ENCODE data around the gene MDM4.
A peak's percentile ranks its signal among the peaks of the same experiment; 100 is the strongest.
"Not testable (repeated sequence)": the region's sequence is repeated elsewhere in the genome, so short reads cannot be mapped to it uniquely, and the experiment has no call there.

The MDM4 gene

DNA sequence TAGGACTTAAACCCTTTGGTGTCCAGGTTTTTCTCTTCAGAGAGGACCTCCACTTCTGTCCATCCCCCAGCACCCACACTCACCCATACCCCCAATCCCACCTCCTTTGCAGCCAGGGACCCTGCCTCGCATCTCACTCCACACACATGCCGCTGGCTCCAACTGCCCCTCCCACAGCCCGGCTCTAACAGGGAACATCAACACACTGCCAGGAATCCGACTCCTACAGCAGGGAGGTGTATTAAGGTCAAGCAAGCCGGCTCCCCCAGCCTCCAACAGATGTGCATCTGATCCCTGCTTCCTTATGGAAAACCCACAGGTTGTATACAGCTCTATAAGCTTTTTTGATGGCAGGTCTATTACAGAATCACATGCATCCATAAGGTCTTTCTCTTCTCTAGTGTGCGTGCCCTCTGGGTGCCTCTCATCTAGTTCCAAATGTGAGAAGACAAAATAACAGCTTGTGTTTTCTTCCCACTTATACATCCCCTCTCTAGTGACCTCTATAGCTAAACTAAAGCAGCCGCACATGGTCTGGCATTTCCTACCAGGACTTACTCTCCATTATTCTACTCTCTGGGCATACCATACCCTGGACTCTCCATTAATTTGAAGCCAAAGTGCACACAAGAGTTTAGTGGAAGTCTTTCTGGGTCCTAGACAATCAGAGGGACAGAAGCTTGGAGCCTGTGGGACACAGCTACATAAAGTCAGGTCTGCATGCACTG is 37.9 kb upstream of the MDM4 start:
- Histone ChIP-seq H3K27me3 (ENCODE audit: insufficient read depth, low read length) (no peaks in the 10 kb centered on the region), H3K9me3 (ENCODE audit: low read length) (peaks cover 3% of the 10 kb centered on the region), H3K4me3 (ENCODE audit: low read length) (no peak overlapping the region), H3K36me3 (ENCODE audit: insufficient read depth, low read length) (peaks cover 13% of the 10 kb centered on the region), H2AFZ (ENCODE audit: low read depth, low read length) (no peak overlapping the region), H3K4me1 (ENCODE audit: insufficient read depth, low read length) (peaks cover 10% of the 10 kb centered on the region)

DNA sequence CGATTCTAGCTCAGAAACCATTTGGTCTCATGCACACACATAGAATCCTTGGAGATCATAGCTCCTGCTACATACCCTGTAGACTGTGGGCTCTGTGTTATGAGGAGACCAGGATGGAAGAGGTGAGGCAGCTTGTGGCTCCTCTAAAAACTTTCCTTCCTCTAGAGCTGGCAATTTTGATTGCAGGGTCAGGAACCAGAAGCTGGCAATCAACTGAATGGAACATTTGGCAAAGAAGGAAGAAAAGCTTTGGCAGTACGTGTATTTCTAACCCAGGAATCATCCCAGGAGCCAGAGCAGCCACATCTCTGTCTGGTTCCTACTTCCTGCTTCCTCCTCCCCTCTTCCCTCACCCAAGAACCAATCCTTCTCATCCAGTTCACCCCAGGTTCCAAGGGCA is 37.3 kb upstream of the MDM4 start:
- H3K4me1 ChIP-seq (ENCODE audit: insufficient read depth, low read length) = peaks cover 10% of the 10 kb centered on the region
- peaks cover 3% of the 10 kb centered on the region for H3K9me3 ChIP-seq (ENCODE audit: low read length)

DNA sequence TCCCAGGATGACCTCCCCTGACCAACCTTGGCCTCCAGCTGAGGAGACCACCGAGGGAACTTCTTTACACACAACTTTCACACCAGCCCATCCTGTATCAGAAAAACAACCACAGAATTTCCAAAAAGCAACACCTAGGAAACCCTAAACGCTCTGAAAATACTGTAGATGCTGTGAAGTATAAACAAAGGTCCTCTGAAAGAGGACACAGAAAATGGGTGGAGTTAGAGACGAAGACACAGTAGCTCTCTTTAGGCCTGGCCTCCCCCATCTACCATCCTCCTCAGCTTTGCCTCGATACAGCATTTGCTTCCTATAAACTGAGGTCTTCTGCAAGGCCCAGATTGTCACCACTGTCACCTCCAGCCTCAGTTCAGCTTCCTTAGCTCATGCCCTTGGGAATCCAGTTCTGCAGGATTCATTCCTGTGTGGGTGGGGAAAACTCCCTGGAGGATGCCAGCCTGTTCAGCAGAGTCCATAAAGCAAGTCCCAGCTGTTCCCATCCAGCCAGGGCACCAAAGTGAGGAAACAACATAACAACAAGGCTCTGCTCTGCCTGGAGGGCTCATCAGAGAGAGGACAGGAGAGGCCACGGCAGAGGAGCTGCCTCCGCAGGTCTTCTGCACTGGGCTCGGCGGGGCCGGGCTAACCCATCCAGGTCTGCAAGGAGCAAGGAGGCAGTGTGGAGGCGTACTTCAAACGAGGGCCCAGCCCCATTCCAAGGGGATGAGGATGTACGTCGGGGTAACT is 36.6 kb upstream of the MDM4 start:
- Histone ChIP-seq H3K27me3 (ENCODE audit: insufficient read depth, low read length) (no peaks in the 10 kb centered on the region), H3K4me1 (ENCODE audit: insufficient read depth, low read length) (peaks cover 10% of the 10 kb centered on the region), H3K4me3 (ENCODE audit: low read length) (no peak overlapping the region), H3K9me3 (ENCODE audit: low read length) (peaks cover 2% of the 10 kb centered on the region), H2AFZ (ENCODE audit: low read depth, low read length) (no peak overlapping the region), H3K36me3 (ENCODE audit: insufficient read depth, low read length) (peaks cover 15% of the 10 kb centered on the region)

More for the DNA sequence above, 37.3 kb upstream of the MDM4 start:
- Histone ChIP-seq H3K27me3 (ENCODE audit: insufficient read depth, low read length) (no peaks in the 10 kb centered on the region), H3K4me3 (ENCODE audit: low read length) (no peak overlapping the region), H3K36me3 (ENCODE audit: insufficient read depth, low read length) (peaks cover 13% of the 10 kb centered on the region), H2AFZ (ENCODE audit: low read depth, low read length) (no peak overlapping the region)

GRCh38 chr1:204480515-204480914 is 35.7 kb upstream of the MDM4 start:
- Histone ChIP-seq H2AFZ (ENCODE audit: low read depth, low read length) (no peak overlapping the region), H3K4me1 (ENCODE audit: insufficient read depth, low read length) (peaks cover 10% of the 10 kb centered on the region), H3K27me3 (ENCODE audit: insufficient read depth, low read length) (no peaks in the 10 kb centered on the region), H3K9me3 (ENCODE audit: low read length) (no peaks in the 10 kb centered on the region), H3K4me3 (ENCODE audit: low read length) (no peak overlapping the region), H3K36me3 (ENCODE audit: insufficient read depth, low read length) (peaks cover 15% of the 10 kb centered on the region)

GRCh38 chr1:204483791-204484190 is 32.4 kb upstream of the MDM4 start:
- H3K36me3 ChIP-seq (ENCODE audit: insufficient read depth, low read length) = peaks cover 20% of the 10 kb centered on the region
- H3K9me3 ChIP-seq (ENCODE audit: low read length) = no peaks in the 10 kb centered on the region
- H3K27me3 ChIP-seq (ENCODE audit: insufficient read depth, low read length) = no peaks in the 10 kb centered on the region
- no peak overlapping the region for H2AFZ ChIP-seq (ENCODE audit: low read depth, low read length)
- no peak overlapping the region for H3K4me3 ChIP-seq (ENCODE audit: low read length)
- H3K4me1 ChIP-seq (ENCODE audit: insufficient read depth, low read length) = peaks cover 10% of the 10 kb centered on the region

- not testable (repeated sequence) for H2AFZ ChIP-seq (ENCODE audit: low read depth, low read length); H3K27me3 ChIP-seq (ENCODE audit: insufficient read depth, low read length); H3K4me1 ChIP-seq (ENCODE audit: insufficient read depth, low read length); H3K4me3 ChIP-seq (ENCODE audit: low read length); H3K9me3 ChIP-seq (ENCODE audit: low read length)
- peaks cover 21% of the 10 kb centered on the region for H3K36me3 ChIP-seq (ENCODE audit: insufficient read depth, low read length)
Observed at GRCh38 chr1:204486513-204487255, 29.5 kb upstream of the MDM4 start.

DNA sequence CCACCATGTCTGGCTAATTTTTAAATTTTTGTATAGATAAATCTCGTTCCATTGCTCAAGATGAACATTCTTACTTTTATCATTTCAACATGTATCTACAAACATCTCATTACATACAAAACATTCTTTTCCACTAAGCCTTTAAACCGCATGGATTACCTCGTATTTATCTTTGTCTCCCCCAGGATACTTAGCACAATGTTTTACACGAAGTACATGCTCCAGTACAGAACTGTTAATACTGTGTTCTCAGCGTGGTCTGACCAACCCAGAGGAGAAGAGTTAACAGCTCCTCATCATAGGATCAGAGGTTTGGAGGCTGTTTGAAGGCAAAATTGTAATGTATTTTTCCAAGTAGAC is 29.0 kb upstream of the MDM4 start:
- H2AFZ ChIP-seq (ENCODE audit: low read depth, low read length) = no peak overlapping the region
- H3K4me1 ChIP-seq (ENCODE audit: insufficient read depth, low read length) = peaks cover 9% of the 10 kb centered on the region
- no peak overlapping the region for H3K4me3 ChIP-seq (ENCODE audit: low read length)
- H3K27me3 ChIP-seq (ENCODE audit: insufficient read depth, low read length) = no peaks in the 10 kb centered on the region
- no peaks in the 10 kb centered on the region for H3K9me3 ChIP-seq (ENCODE audit: low read length)
- peaks cover 21% of the 10 kb centered on the region for H3K36me3 ChIP-seq (ENCODE audit: insufficient read depth, low read length)

GRCh38 chr1:204491655-204492054 is 24.6 kb upstream of the MDM4 start:
- peak overlapping the region; percentile 98 for H3K4me3 ChIP-seq (ENCODE audit: low read length)
- no peaks in the 10 kb centered on the region for H3K27me3 ChIP-seq (ENCODE audit: insufficient read depth, low read length)
- H3K36me3 ChIP-seq (ENCODE audit: insufficient read depth, low read length) = peaks cover 18% of the 10 kb centered on the region
- no peaks in the 10 kb centered on the region for H3K9me3 ChIP-seq (ENCODE audit: low read length)
- H2AFZ ChIP-seq (ENCODE audit: low read depth, low read length) = no peak overlapping the region
- peaks cover 28% of the 10 kb centered on the region for H3K4me1 ChIP-seq (ENCODE audit: insufficient read depth, low read length)

- no peaks in the 10 kb centered on the region for H3K27me3 ChIP-seq (ENCODE audit: insufficient read depth, low read length)
- peak overlapping the region; percentile 71 for H2AFZ ChIP-seq (ENCODE audit: low read depth, low read length)
- peaks cover 12% of the 10 kb centered on the region for H3K36me3 ChIP-seq (ENCODE audit: insufficient read depth, low read length)
- no peaks in the 10 kb centered on the region for H3K9me3 ChIP-seq (ENCODE audit: low read length)
- peaks cover 28% of the 10 kb centered on the region for H3K4me1 ChIP-seq (ENCODE audit: insufficient read depth, low read length)
- H3K4me3 ChIP-seq (ENCODE audit: low read length) = peak overlapping the region; percentile 98
Observed at GRCh38 chr1:204493145-204493983, 22.8 kb upstream of the MDM4 start.

DNA sequence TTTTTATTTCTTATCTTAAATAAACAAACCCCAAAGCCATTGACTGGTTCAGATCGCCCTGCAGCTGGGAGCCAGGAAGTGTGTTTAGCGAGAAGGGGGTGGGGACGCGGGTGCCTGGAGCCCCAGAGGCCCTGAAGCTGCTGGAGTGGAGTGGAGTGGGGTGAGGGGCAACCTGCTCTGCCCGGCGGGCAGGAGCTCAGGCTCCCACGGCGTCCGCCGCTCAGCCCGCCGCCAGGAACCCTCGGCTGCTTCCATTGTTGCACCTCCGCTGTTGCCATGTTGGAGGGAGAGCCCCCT is 22.3 kb upstream of the MDM4 start:
- Histone ChIP-seq H2AFZ (ENCODE audit: low read depth, low read length) (peak overlapping the region; percentile 71), H3K36me3 (ENCODE audit: insufficient read depth, low read length) (peaks cover 9% of the 10 kb centered on the region), H3K27me3 (ENCODE audit: insufficient read depth, low read length) (no peaks in the 10 kb centered on the region), H3K9me3 (ENCODE audit: low read length) (no peaks in the 10 kb centered on the region), H3K4me1 (ENCODE audit: insufficient read depth, low read length) (peaks cover 28% of the 10 kb centered on the region), H3K4me3 (ENCODE audit: low read length) (peak overlapping the region; percentile 98)

DNA sequence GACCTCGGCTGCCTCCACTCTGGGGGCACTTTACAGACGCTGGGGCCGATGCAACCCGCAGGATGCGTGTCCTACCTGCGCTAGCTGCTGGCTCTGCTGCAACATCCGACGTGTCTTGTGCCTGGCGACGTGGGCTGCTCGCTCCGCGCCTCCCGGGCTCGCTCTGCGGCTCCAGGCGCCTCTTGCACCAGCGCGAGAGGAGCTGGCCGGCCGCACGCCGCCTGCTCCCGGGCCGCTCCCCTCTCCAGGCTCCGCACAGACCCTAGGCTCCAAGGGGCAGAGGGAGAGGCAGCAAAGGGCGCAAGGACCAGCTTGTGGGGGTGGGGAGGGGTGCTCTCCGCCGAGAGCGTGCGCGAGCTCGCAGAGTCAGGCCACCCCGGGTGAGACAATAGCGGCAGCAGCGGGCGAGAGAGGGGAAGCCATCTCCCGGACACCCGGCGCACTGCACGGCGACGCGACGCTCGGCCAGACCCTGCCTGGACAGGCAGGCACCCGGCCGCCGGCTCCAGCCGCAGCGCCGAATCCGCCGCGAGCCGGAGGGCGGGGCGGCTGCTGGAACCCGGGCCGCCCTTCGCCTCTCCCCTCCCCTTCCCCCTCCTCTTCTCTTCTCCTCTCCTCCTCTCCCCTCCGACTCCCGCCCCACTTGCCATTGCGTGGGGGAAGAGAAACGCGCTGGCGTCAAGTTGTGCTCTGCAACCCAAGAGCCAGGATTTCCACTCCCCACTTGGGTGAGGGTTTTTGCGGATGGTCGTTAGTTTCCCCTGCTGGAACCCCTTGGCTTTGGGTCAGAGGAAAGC is 21.7 kb upstream of the MDM4 start, which contains the start of gene PIK3C2B:
Gene PIK3C2B (minus strand): TSS at position 525 of the 797 bp plus-strand sequence. CDS start 25,003 bp downstream, outside the sequence.
- Histone ChIP-seq H3K27me3 (ENCODE audit: insufficient read depth, low read length) (no peaks in the 10 kb centered on the region), H3K36me3 (ENCODE audit: insufficient read depth, low read length) (peaks cover 9% of the 10 kb centered on the region)

More for the DNA sequence above, 21.7 kb upstream of the MDM4 start, which contains the start of gene PIK3C2B:
- Histone ChIP-seq H3K4me3 (ENCODE audit: low read length) (peak within 1 kb of the TSS; percentile 98), H2AFZ (ENCODE audit: low read depth, low read length) (peak within 1 kb of the TSS; percentile 79), H3K9me3 (ENCODE audit: low read length) (no peaks in the 10 kb centered on the region), H3K4me1 (ENCODE audit: insufficient read depth, low read length) (peaks cover 28% of the 10 kb centered on the region)
